GM18505 (cell line): ENCODE results near the gene IP6K1.

Experiments
- ATAC-seq: cut with Tn5 transposase; IDR thresholded peaks from one replicate; pipeline ENCODE4 v1.9.1; 2021; ENCODE audit not compliant: unreplicated experiment
- POLR2A ChIP-seq: IDR thresholded peaks from 4 replicates; pipeline ENCODE4 v1.6.1; 2011; ENCODE audit warnings: borderline replicate concordance; ENCODE audit not compliant: insufficient read depth, insufficient read length; ENCODE audit errors: extremely low read depth

Gene IP6K1

DNA sequence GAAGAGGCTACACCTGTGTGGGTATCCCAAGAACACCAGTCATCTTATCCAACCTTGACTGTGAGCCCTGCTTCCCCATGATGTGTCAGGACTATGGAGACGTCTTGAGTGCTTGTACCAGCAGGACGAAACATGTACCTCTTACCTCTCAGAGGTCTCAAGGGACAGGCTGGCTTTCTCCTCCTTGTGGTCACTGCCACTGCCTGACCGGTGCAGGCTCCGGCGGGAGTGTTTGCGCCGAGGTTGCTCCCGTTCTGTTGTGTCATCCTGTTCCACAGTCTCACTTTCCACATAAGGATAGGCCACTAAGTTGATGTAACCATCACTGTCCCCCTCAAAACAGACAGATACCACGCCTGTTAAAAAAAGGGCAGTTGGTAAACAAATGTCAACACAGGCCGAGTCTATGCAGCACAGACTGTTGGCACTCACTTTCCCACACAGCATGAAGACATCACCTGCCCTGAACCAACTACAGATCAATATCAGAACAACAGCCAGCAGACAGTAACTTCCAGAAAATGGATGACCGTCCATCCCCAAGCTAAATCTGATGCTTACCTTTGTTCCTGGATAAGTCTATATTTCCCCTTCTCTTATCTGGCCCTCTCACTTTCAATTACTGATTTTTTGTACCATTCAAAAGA, 48.2 kb downstream of the IP6K1 start:
- ATAC-seq: no peak
- no peak for TF ChIP-seq POLR2A

DNA sequence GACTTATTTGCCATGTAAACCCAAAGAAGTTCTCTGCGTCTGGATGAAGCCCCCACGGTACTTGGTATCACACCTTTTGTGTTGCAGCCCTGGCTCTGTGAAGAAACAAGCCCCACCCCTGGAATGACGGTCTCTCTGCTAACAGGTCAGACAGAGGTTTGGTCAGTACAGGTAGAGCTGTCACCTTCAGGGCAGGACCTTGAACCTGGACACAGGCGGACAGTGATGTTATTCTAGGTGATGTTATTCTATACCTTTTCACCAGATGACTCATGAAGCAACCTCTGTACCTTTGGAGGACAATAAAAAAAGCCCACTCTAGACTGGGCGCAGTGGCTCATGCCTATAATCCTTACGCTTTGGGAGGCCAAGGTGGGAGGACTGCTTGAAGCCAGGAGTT, 51.6 kb downstream of the IP6K1 start:
- no peak for TF ChIP-seq POLR2A
- ATAC-seq: no peak

DNA sequence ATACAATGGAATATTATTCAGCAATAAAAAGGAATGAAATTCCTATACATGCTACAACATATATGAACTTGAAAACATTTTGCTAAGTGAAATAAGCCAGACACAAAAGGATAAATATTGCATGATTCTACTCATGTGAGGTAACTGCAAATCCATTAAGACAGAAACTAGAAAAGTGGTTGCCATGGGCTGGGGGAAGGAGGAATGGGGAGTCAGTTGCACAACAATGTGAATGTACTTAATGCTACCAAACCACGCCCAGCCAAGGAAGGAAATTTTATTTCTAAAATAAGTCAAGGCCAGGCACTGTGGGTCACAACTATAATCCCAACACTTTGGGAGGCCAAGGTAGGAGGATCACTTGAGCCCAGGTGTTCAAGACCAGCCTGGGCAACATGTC, 52.8 kb downstream of the IP6K1 start:
- TF ChIP-seq POLR2A: no peak
- ATAC-seq: no peak

DNA sequence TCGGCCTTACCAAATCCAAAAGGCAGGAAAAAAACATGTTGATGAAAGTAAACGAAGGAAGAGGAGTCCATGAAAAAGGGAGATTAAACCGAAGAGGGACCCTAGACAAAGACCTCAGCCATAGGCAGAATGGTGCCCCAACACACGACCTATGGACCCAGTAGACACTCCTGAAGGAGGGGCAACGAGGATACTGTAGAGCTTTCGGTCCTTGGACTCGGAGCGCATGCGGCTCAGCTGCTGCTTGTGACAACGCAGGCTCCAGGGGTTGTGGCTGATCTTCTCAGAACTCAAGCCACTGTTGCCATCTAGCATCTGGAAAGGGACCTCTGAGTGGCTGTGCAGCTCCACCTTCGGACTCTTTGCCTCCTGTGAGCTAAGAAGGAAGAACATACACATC, 53.7 kb downstream of the IP6K1 start:
- TF ChIP-seq POLR2A: no peak
- ATAC-seq: no peak

DNA sequence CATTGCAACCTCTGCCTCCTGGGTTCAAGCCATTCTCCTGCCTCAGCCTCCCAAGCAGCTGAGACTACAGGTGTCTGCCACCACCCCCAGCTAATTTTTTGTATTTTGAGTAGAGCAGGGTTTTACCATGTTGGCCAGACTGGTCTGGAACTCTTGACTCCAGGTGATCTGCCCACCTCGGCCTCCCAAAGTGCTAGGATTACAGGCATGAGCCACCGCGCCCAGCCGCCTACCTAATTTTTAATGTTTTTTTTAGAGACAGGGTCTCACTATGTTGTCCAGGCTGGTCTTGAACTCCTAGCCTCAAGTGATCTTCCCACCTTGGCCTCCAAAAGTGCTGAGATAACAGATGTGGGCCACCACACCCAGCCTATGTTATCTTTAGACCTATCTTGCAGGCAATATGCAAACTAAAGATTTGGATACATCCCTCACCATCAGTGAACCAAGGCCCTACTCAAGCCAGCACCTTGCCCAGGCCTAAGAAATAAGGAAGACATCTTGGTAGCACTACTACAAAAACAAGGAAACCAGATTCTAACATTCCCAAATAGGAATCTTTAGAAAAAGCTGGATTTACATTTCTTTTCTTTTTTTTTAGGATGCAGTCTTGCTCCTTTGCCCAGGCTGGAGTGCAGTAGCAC, 56.3 kb downstream of the IP6K1 start:
- no peak for TF ChIP-seq POLR2A
- no peak for ATAC-seq

DNA sequence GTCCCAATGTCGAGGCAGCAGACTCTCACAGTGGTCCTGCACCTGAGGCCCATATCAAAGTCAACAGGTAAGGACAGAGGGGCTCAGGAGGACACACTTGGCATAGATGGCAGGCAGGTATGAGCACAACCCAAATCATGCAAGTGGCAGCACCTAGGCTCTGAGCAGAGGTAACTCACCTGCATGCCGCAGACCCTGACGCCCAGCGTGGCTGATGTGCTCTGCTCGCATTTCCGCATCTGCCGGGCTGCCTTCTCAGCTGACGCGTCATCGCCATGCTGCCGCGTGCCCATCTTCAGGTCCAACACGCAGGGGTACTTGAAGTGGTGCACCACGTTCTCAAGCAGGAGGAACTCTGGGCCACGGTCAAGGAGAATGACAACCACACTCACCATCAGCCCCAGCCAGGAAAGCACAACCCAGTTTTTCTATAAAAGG, 58.4 kb downstream of the IP6K1 start:
- TF ChIP-seq POLR2A: no peak
- no peak for ATAC-seq

DNA sequence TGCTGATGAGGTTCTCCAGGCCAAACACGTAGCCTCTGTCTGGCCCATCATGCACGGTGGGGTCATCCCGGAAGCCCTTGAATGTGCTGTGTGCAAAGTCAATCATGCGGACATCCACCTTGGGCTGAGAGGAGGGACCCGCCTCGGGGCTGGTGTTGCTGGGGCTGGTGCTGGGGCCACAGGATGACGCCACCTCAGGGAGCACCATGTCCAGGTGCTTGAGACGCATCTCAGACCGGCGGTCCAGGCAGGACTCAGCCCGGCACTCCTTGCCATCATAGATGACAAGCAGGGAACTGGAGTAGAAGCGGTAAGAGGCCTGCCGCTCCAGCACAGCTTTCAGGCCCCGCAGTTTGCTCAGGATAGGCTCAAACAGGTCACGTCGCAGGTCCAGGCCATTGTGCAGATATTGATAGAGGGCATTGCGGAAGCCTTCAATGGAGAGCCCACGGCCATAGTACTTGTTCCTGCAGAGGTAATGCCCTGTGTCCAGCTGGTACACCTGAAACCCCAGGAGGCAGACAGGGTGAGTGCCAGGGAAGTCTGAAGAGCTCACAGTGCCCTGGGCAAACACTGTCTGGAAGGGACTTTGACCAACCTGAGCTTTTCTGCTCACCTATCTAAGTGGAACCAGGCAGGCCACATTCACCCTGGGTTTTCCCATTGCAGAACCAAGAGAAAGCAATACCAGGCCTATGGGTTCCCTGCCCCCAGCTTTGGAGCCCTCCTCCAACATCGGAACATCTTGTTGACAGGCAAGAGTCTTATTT, 59.0 kb downstream of the IP6K1 start:
- no peak for TF ChIP-seq POLR2A
- ATAC-seq: no peak

DNA sequence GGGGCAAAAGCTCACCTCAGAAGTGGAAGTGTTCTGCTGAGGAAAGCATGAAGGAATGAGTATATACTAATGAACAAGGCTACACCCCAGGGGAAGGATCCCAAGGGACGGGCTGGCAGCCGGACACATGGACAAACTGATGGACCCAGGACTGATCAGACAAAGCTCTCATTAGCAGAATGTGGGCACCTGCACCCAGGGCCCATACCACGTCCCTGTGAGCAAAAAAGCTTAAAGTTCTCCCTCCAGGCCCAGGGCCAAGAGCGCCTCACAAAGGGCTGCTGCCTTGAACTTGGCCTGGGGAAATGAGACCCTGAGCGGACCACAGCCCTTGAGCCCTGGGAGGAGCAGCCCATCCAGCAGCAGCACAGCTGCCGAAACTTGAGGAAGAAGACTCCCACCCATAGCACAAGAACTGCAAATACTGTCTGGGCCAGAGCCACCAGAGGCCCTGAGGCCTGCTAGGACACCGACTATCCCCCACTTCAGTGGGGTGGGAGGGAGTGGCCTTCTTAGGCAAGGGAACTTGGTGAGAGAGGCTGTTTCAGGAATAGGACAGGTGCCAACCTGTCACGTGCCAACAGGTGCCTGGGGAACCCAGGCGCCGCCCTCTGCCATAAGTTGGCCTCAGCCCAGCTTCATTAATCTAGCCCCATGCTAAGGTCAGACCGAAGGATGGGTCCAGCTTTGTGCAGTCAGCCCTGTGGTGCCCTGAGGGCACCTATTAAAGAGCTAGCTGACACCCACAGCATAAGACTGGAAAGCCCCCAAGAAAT, 60.2 kb downstream of the IP6K1 start:
- no peak for ATAC-seq
- TF ChIP-seq POLR2A: no peak

DNA sequence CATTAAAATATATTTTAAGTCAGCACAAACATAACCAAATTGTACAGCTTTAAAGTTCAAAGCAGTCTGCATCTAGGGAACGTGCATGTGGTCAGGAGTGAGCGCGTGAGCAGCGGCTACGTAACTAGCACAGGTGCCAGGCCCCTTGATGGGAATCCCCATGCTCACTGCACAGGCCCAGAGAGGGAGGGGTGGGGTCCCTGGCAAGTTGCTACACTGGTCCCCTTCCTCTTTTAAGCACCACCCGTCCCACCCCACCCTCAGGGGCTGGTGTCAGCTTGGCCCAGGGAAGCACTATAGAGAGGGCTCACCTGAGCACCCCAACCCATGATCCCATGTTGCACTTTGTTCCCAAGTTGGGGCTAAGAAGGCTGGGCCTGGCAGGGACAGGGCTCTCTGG, 61.8 kb downstream of the IP6K1 start:
- no peak for ATAC-seq
- TF ChIP-seq POLR2A: no peak

DNA sequence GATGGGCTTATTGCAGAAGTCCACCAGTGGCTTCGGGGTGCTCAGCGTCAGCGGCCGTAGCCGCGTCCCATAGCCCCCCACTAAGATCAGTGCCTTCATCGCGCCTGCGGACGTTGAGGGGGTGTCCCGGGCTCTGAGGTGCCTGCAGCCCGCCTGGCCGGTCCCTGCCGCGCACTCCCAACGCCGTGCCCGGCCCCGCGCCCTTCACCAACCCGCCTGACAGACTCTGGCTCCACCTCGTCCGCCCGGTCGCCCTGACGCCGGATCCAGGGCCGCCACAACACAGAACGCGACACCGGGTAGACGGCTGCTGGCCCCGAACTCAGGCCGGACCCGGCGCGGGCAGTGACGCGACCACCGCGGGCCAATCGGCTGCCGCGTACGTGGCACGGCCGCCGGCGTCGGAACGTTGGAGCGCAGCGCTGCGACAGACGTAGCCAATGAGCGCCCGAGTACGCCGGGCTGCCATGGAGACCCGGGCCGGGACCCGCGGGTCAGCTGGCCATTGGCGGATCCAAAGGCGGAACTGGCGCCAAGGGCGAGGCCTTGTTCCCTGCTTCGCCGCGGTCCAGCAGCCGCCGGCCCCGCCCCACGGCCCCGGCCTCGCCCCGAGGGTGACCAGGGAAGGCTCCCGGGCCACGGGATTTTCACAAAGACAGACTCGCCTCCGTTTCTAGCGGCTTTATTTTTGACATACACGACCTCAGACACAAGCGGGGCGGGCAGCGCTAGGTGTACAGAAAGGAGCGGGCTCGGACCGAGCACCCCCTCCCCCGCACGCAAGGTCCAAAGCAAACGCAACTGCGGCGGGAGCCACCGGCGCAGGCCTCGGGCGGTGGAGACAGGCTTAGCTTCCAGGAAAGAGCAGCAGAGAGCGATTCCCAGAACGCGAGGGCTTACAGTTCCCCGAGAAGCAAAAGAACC, 62.5 kb downstream of the IP6K1 start, which contains the start of gene GMPPB:
Gene GMPPB (minus strand): TSS at position 324 of the 924 bp plus-strand sequence. CDS start 225 bp downstream, at position 99.
- TF ChIP-seq POLR2A: peak; percentile 78

DNA sequence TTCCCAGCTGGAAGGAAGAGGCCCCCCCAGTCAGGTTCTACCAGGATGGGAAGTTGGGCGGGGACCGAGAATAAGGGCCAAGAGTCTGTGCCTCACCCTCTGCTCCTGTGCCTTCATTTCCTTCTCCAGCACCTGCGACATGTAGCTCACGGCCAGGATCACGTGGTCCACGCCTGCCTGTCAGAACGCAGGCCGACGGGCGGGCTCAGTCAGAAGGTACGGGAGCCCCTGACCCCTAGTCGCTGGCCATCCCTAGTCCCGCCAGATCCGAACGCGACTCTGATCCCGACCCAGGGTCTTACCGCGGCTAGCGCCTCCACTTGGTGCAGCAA, 63.1 kb downstream of the IP6K1 start:
- no peak for ATAC-seq
- TF ChIP-seq POLR2A: no peak

More for the DNA sequence above, 62.5 kb downstream of the IP6K1 start, which contains the start of gene GMPPB:
- ATAC-seq: peak; percentile 77

DNA sequence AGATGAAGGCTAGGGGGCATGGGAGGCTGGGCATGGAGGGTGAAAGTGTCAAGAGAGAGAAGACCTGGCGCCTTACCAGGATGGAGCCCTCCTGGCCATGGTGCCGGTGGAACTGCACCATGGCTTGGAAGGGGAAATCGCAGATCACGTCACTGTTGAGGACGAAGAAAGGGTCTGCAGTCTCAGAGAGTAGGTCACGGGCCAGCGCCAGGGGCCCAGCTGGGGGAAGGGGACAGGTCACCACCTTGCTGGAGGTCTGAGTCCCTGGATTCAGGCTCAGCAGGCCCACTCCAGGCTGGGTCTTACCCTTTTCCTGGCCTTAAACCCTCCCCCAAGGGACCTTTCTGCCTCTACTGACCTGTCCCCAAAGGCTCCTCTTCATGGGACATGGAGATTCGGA, 63.4 kb downstream of the IP6K1 start:
- TF ChIP-seq POLR2A: no peak
- no peak for ATAC-seq
